ENCODE data around the gene AUTS2. TPM values are rescaled to one million over a fixed set of nuclear protein-coding genes. Genes with fewer than 3 reads are reported as not detected.

Gene AUTS2
- total and polyA plus RNA-seq, 2 experiments from 2014 or later, result 3.0 to 4.4 TPM

DNA sequence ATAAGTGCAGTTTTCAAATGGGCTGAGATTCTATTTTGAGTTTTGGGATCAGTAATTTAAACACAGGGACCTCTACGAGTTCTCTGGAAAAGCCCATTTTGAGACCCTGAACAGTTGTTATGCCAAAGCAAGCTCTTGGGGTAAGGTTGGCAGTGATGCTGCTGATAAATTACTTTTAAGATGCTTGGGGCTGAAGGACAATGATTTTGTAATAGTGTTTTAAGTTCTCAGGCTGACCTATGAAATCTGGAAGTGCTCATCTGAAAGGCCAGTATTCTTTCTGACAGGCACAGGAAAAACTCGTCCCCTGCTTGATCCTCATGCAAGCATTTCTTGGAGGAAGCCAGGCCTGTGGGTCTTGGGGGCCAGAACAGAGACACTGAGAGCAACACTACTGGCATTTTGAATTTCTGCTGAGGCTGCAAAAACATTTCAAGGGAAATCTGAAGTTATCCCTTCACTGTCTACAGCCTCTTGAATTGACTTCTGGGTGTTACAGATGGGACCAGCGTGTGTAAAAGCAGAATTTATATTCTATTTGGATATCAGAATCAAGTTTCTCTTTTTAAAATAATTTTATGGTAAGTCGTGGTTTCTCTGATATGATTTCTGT is 79.7 kb downstream of the AUTS2 start:
- Histone ChIP-seq H3K9ac (no peak overlapping the region), H3K4me2 (ENCODE audit: unreplicated experiment) (no peak overlapping the region), H3K4me3 (no peak overlapping the region), H3K36me3 (ENCODE audit: low read depth) (no peaks in the 10 kb centered on the region), H3K9me3 (ENCODE audit: low read depth) (no peaks in the 10 kb centered on the region), H3K27ac (no peak overlapping the region), H3F3A (ENCODE audit: insufficient read depth) (no peaks in the 10 kb centered on the region), H3K27me3 (replicated peaks; ENCODE audit: insufficient read depth) (no peaks in the 10 kb centered on the region), H4K20me1 (ENCODE audit: insufficient read depth) (no peaks in the 10 kb centered on the region), H3K79me2 (ENCODE audit: insufficient read depth) (no peaks in the 10 kb centered on the region), H2AFZ (no peak overlapping the region), H3K9me2 (ENCODE audit: insufficient read depth) (no peaks in the 10 kb centered on the region), H3K4me1 (ENCODE audit: insufficient read depth) (no peaks in the 10 kb centered on the region)
- no peak for DNase-seq
- 49 to 55% methylated on average over 4 of the region's 4 CpGs for WGBS, 2 experiments (ENCODE audit: low coverage in 1 of 2, low lambda C conversion rate in 2 of 2, missing lambda C conversion rate in 2 of 2)
- in situ Hi-C loops (cut with MboI), result no loop called here
- TF ChIP-seq EZH2 (IDR thresholded peaks at IDR 0.05; ENCODE audit: insufficient read depth, poor library complexity, severe bottlenecking) (no peak), EZH2phosphoT487 (IDR thresholded peaks at IDR 0.05; ENCODE audit: insufficient read depth, low read depth) (no peak)

DNA sequence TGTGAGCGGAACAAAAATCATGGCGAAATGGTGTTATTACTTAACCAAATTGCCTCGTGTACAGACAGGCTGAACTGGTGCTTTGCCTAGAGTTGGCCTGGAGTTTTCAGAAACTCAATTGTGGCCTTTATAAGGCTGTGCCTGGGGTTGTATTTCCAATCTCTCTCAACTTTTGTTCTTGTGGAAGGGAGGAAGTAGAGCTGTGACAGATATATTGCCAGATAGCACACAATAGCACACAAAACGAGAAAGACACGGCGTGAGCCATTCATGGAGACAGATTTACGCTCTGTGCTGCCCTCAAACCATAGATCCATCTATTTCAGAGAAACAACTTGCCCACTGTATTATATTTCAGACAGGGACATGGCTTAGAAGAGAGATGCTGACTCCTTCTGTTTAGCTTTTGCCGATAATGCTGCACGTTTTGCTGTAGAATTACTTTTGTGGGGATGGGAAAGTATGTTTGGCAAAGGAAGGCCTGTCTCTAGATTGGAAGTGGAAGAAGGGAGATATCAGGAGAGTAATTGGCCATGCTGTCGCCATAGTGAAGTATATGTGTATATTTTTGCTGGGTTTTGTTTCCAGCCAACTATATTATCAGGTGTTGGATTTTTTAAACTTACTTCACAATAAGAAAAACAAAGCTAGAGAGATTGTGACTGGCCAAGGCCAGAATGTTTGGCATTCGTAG is 80.4 kb downstream of the AUTS2 start:
- Histone ChIP-seq H3K36me3 (ENCODE audit: low read depth) (no peaks in the 10 kb centered on the region), H3K9me2 (ENCODE audit: insufficient read depth) (no peaks in the 10 kb centered on the region), H3K9me3 (ENCODE audit: low read depth) (no peaks in the 10 kb centered on the region), H3F3A (ENCODE audit: insufficient read depth) (no peaks in the 10 kb centered on the region), H3K79me2 (ENCODE audit: insufficient read depth) (no peaks in the 10 kb centered on the region), H3K9ac (no peak overlapping the region), H3K27me3 (replicated peaks; ENCODE audit: insufficient read depth) (no peaks in the 10 kb centered on the region), H4K20me1 (ENCODE audit: insufficient read depth) (no peaks in the 10 kb centered on the region), H3K4me2 (ENCODE audit: unreplicated experiment) (no peak overlapping the region), H3K4me1 (ENCODE audit: insufficient read depth) (no peaks in the 10 kb centered on the region), H2AFZ (no peak overlapping the region), H3K27ac (no peak overlapping the region), H3K4me3 (no peak overlapping the region)
- in situ Hi-C loops (cut with MboI), result no loop called here
- TF ChIP-seq EZH2phosphoT487 (IDR thresholded peaks at IDR 0.05; ENCODE audit: insufficient read depth, low read depth) (no peak), EZH2 (IDR thresholded peaks at IDR 0.05; ENCODE audit: insufficient read depth, poor library complexity, severe bottlenecking) (no peak)
- DNase-seq, result no peak
- WGBS, 2 experiments (ENCODE audit: low coverage in 1 of 2, low lambda C conversion rate in 2 of 2, missing lambda C conversion rate in 2 of 2), result 88 to 90% methylated on average over 11 of the region's 11 CpGs

DNA sequence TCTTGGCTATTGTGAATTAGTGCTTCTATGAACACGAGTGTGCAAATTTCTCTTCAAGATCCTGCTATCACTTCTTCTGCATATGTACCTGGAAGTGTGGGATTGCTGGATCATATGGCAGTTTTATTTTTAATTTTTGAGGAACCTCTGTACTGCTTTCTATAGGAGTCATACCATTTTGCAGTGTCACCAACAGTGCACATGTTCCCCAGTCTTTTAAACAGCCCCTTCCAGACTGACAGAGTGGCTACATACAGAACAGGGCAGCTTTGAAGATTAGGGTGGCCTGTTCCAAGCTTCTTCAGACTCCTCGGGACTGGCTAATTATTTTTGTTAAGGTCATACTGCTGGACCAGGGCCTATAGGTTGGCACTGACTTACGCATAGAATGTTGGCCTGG is 82.9 kb downstream of the AUTS2 start:
- TF ChIP-seq EZH2 (IDR thresholded peaks at IDR 0.05; ENCODE audit: insufficient read depth, poor library complexity, severe bottlenecking) (no peak), EZH2phosphoT487 (IDR thresholded peaks at IDR 0.05; ENCODE audit: insufficient read depth, low read depth) (no peak)
- Histone ChIP-seq H3K9me3 (ENCODE audit: low read depth) (no peaks in the 10 kb centered on the region), H3K79me2 (ENCODE audit: insufficient read depth) (no peaks in the 10 kb centered on the region), H3K4me3 (no peak overlapping the region), H3K27me3 (replicated peaks; ENCODE audit: insufficient read depth) (no peaks in the 10 kb centered on the region), H3F3A (ENCODE audit: insufficient read depth) (no peaks in the 10 kb centered on the region), H3K4me1 (ENCODE audit: insufficient read depth) (no peaks in the 10 kb centered on the region), H3K4me2 (ENCODE audit: unreplicated experiment) (no peak overlapping the region), H2AFZ (no peak overlapping the region), H4K20me1 (ENCODE audit: insufficient read depth) (no peaks in the 10 kb centered on the region), H3K27ac (no peak overlapping the region), H3K9ac (no peak overlapping the region), H3K9me2 (ENCODE audit: insufficient read depth) (no peaks in the 10 kb centered on the region), H3K36me3 (ENCODE audit: low read depth) (no peaks in the 10 kb centered on the region)
- in situ Hi-C loops (cut with MboI), result no loop called here
- 79 to 88% methylated on average over 3 of the region's 3 CpGs for WGBS, 2 experiments (ENCODE audit: low coverage in 1 of 2, low lambda C conversion rate in 2 of 2, missing lambda C conversion rate in 2 of 2)
- DNase-seq, result no peak

DNA sequence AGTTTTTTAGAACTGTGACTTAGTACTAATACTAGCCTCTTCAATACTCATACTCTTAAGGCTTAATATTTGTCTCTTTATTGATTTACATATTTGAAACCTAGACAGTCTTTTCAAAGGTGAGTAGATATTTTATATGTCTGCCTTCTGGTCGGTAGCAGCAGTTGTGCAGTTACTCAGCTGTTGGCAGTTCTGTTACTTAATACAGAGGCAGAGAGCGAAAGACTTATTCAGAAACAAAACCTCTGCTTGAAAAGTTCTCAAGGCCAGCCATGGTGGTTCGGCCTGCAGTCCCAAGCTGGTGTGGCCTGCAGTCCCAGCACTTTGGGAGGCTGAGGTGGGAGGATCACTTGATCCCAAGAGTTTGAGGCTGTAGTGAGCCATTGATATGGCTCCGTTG is 84.2 kb downstream of the AUTS2 start:
- in situ Hi-C loops (cut with MboI), result no loop called here
- TF ChIP-seq EZH2 (IDR thresholded peaks at IDR 0.05; ENCODE audit: insufficient read depth, poor library complexity, severe bottlenecking) (no peak), EZH2phosphoT487 (IDR thresholded peaks at IDR 0.05; ENCODE audit: insufficient read depth, low read depth) (no peak)
- no peaks in the 10 kb centered on the region for H3K79me2 ChIP-seq (ENCODE audit: insufficient read depth)
- H3K4me1 ChIP-seq (ENCODE audit: insufficient read depth), result no peaks in the 10 kb centered on the region
- no peaks in the 10 kb centered on the region for H3K36me3 ChIP-seq (ENCODE audit: low read depth)
- DNase-seq, result no peak
- H4K20me1 ChIP-seq (ENCODE audit: insufficient read depth), result no peaks in the 10 kb centered on the region
- no peaks in the 10 kb centered on the region for H3K9me3 ChIP-seq (ENCODE audit: low read depth)
- H3K9ac ChIP-seq, result no peak overlapping the region
- no peak overlapping the region for H3K4me2 ChIP-seq (ENCODE audit: unreplicated experiment)
- 87 to 91% methylated on average over 4 of the region's 4 CpGs for WGBS, 2 experiments (ENCODE audit: low coverage in 1 of 2, low lambda C conversion rate in 2 of 2, missing lambda C conversion rate in 2 of 2)
- no peak overlapping the region for H3K27ac ChIP-seq
- H3K9me2 ChIP-seq (ENCODE audit: insufficient read depth), result no peaks in the 10 kb centered on the region
- H2AFZ ChIP-seq, result no peak overlapping the region
- H3F3A ChIP-seq (ENCODE audit: insufficient read depth), result no peaks in the 10 kb centered on the region
- H3K27me3 ChIP-seq (replicated peaks; ENCODE audit: insufficient read depth), result no peaks in the 10 kb centered on the region
- H3K4me3 ChIP-seq, result no peak overlapping the region

All from GM23248 (cell line).